Breast epithelium (tissue), 4 donors: Measurements from ENCODE around the gene SPRY2. TPM values are rescaled to one million over a fixed set of nuclear protein-coding genes. Genes with fewer than 3 reads are reported as not detected.

Experiments used
- DNase-seq, 2 donors: peaks; one replicate each; pipeline ENCODE4 v3.0.0-alpha.2; 2019; ENCODE audit warnings: low spot score in 2 of 2
- H3K27ac ChIP-seq, 2 donors: fragments of 200-600 bp; sonication (generic) in 1 of 2; one replicate each; pipeline ENCODE4 v1.5.1; 2016 to 2019; ENCODE audit warnings: mild to moderate bottlenecking in 1 of 2
- H3K27me3 ChIP-seq, 2 donors: fragments of 200-600 bp; sonication (generic) in 1 of 2; one replicate each; pipeline versions ENCODE4 v1.5.1 to v1.6.0; 2017 to 2019; ENCODE audit warnings: control low read depth in 1 of 2, mild to moderate bottlenecking in 1 of 2
- H3K36me3 ChIP-seq: fragments of 200-600 bp; one replicate; pipeline ENCODE4 v1.5.1; 2019
- H3K4me1 ChIP-seq, 2 donors: fragments of 200-600 bp; sonication (generic); one replicate each; pipeline ENCODE4 v1.5.1; 2016 to 2019; ENCODE audit warnings: control low read depth in 1 of 2
- H3K4me3 ChIP-seq, 3 donors: fragments of 200-600 bp; sonication (generic); 1 replicate in 2 of 3; 2 replicates in 1 of 3; pipeline ENCODE4 v1.5.1; 2016 to 2019; ENCODE audit warnings: mild to moderate bottlenecking in 3 of 3, moderate library complexity in 2 of 3
- H3K9me3 ChIP-seq, 2 donors: fragments of 200-600 bp; sonication (generic) in 1 of 2; one replicate each; pipeline ENCODE4 v1.5.1; 2016 to 2019; ENCODE audit warnings: control low read depth in 1 of 2
- CTCF ChIP-seq, 3 donors: fragments of 450-650 bp; IDR thresholded peaks; one replicate each; pipeline ENCODE4 v1.5.1; 2016 to 2017; ENCODE audit warnings: antibody characterized with exemption in 3 of 3, mild to moderate bottlenecking in 3 of 3, moderate library complexity in 3 of 3
- POLR2A ChIP-seq: fragments of 450-650 bp; IDR thresholded peaks from one replicate; pipeline ENCODE4 v1.6.1; 2016; ENCODE audit warnings: antibody characterized with exemption, mild to moderate bottlenecking, moderate library complexity
- POLR2AphosphoS5 ChIP-seq, 3 donors: sonication (generic); formaldehyde crosslinking; IDR thresholded peaks; one replicate each; pipeline ENCODE4 v1.6.1; 2017; ENCODE audit warnings: antibody characterized with exemption in 3 of 3
- intact Hi-C: fragments of 100-400 bp; cut with DNase I; formaldehyde crosslinking; loops from one replicate; pipeline ENCODE4 v1.15.1; 2023; ENCODE audit warnings: low total_unique reads
- total RNA-seq, 3 donors: library from RNA; depleted of rRNA; stranded (reverse); fragments of >200 nt; gene quantifications; one replicate each; pipeline ENCODE4 v1.1.0, GENCODE V29; 2016

SPRY2 gene
- total RNA-seq, 3 donors from 2014 or later: 52.1 to 76.0 (median 71.0) TPM

- Histone ChIP-seq H3K4me1 (no peaks in the 10 kb centered on the region), H3K27ac (no peak overlapping the region), H3K36me3 (no peaks in the 10 kb centered on the region), H3K9me3 (no peaks in the 10 kb centered on the region), H3K27me3 (no peaks in the 10 kb centered on the region), H3K4me3 (no peak overlapping the region)
- TF ChIP-seq CTCF (IDR thresholded peaks at IDR 0.05) (no peak), POLR2AphosphoS5 (IDR thresholded peaks at IDR 0.05) (no peak), POLR2A (no peak)
- DNase-seq: no peak
- intact Hi-C loops: no loop called here
Measured at GRCh38 chr13:80296638-80297037, 44.3 kb downstream of the SPRY2 start.

- intact Hi-C loops: no loop called here
- no peak for TF ChIP-seq POLR2A
- no peak for TF ChIP-seq CTCF (IDR thresholded peaks at IDR 0.05)
- TF ChIP-seq POLR2AphosphoS5 (IDR thresholded peaks at IDR 0.05): no peak
- H3K36me3 ChIP-seq: no peaks in the 10 kb centered on the region
Measured at GRCh38 chr13:80290591-80290990, 50.3 kb downstream of the SPRY2 start.

More at GRCh38 chr13:80290591-80290990, 50.3 kb downstream of the SPRY2 start:
- Histone ChIP-seq H3K4me1 (no peaks in the 10 kb centered on the region), H3K27ac (no peak overlapping the region), H3K9me3 (no peaks in the 10 kb centered on the region), H3K27me3 (no peaks in the 10 kb centered on the region), H3K4me3 (no peak overlapping the region)
- DNase-seq: no peak
